Activated CD8-positive, alpha-beta T cell treated with anti-CD3 and anti-CD28 coated beads for 36 hours (primary cell): Measurements from ENCODE around the gene PREPL. TPM values are rescaled to one million over a fixed set of nuclear protein-coding genes. Genes with fewer than 3 reads are reported as not detected.

Experiments used
- ATAC-seq: fragments of 200-7000 bp; cut with Tn5 transposase; one replicate; pipeline ENCODE4 v1.10.0; 2021; ENCODE audit warnings: mild to moderate bottlenecking, moderate library complexity
- CTCF ChIA-PET: fragments of 350-600 bp; sonication (Branson Sonifier 250); formaldehyde crosslinking; loops from one replicate; lab custom pipeline; 2021; ENCODE audit warnings: antibody characterized with exemption; lab: Charles Lee
- POLR2A ChIA-PET: fragments of 350-600 bp; sonication (Branson Sonifier 250); formaldehyde crosslinking; loops from one replicate; lab custom pipeline; 2021; ENCODE audit warnings: antibody characterized with exemption; lab: Charles Lee
- DNase-seq: peaks from one replicate; pipeline ENCODE4 v3.0.0-alpha.2; 2020
- H3K27ac Mint-ChIP-seq: one replicate; pipeline ENCODE4 v1.8.0; 2021; ENCODE audit warnings: mild to moderate bottlenecking, mixed read lengths
- H3K27me3 Mint-ChIP-seq: one replicate; pipeline ENCODE4 v1.8.0; 2021; ENCODE audit warnings: mixed read lengths
- H3K36me3 Mint-ChIP-seq: one replicate; pipeline ENCODE4 v1.8.0; 2021; ENCODE audit warnings: low read depth, mixed read lengths
- H3K4me1 Mint-ChIP-seq: one replicate; pipeline ENCODE4 v1.8.0; 2021; ENCODE audit warnings: low read depth, mixed read lengths
- H3K4me3 Mint-ChIP-seq: one replicate; pipeline ENCODE4 v1.8.0; 2021; ENCODE audit warnings: mild to moderate bottlenecking, moderate library complexity, mixed read lengths
- H3K9me3 Mint-ChIP-seq: one replicate; pipeline ENCODE4 v1.8.0; 2021; ENCODE audit warnings: mixed read lengths
- intact Hi-C: fragments of 100-400 bp; cut with micrococcal nuclease; formaldehyde crosslinking; loops from one replicate; pipeline ENCODE4 v1.10.0; 2022
- total RNA-seq, 2 experiments: library from RNA; stranded (reverse); gene quantifications; one replicate each; pipeline ENCODE4 v1.2.3, GENCODE V29; 2021
- TF ChIP-seq, protein P1 (sequence below): fragments of 200-600 bp; IDR thresholded peaks from one replicate; pipeline ENCODE4 v1.8.0; 2022; ENCODE audit warnings: antibody characterized with exemption, mild to moderate bottlenecking

Gene PREPL
- total RNA-seq, 2 experiments from 2014 or later, result 25.0 to 25.2 TPM

DNA sequence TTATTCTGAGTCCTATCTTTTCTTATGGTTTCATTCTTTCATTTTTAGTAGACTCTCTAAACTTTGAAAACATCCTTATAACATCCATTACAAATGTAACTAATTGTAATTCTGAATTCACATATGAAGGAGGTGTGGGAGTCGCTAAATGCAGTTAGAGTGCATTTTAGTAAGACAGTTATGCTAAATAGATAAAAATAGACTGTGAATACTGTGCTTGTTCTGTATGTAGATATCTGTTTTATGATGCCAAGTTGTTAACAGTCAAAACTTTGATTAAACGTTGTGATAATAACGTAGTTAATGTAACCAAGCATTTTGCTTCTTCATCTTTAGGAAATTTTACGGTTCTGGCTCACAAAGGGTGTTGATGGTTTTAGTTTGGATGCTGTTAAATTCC, 61.7 kb downstream of the PREPL start:
- CTCF ChIA-PET, result no interaction called here
- POLR2A ChIA-PET, result no interaction called here
- intact Hi-C loops, result no loop called here

GRCh38 chr2:44297431-44297830, 63.9 kb downstream of the PREPL start:
- Mint-ChIP-seq H3K27ac (no peak overlapping the region), H3K9me3 (no peaks in the 10 kb centered on the region), H3K36me3 (no peaks in the 10 kb centered on the region), H3K4me3 (no peak overlapping the region), H3K27me3 (peaks cover 1% of the 10 kb centered on the region), H3K4me1 (peaks cover 8% of the 10 kb centered on the region)
- CTCF ChIA-PET, result interaction anchor here (2.9 kb wide), 1 partner anchor 210 kb away, joined by 18 read pairs; no protein-coding TSS in a partner anchor
- TF ChIP-seq, protein P1, sequence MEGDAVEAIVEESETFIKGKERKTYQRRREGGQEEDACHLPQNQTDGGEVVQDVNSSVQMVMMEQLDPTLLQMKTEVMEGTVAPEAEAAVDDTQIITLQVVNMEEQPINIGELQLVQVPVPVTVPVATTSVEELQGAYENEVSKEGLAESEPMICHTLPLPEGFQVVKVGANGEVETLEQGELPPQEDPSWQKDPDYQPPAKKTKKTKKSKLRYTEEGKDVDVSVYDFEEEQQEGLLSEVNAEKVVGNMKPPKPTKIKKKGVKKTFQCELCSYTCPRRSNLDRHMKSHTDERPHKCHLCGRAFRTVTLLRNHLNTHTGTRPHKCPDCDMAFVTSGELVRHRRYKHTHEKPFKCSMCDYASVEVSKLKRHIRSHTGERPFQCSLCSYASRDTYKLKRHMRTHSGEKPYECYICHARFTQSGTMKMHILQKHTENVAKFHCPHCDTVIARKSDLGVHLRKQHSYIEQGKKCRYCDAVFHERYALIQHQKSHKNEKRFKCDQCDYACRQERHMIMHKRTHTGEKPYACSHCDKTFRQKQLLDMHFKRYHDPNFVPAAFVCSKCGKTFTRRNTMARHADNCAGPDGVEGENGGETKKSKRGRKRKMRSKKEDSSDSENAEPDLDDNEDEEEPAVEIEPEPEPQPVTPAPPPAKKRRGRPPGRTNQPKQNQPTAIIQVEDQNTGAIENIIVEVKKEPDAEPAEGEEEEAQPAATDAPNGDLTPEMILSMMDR, result no peak
- intact Hi-C loops, result no loop called here
- DNase-seq (no peak), ATAC-seq (no peak)
- POLR2A ChIA-PET, result interaction anchor here (0.7 kb wide), 1 partner anchor 11 kb away, joined by 3 read pairs; no protein-coding TSS in a partner anchor

More for the DNA sequence above, 61.7 kb downstream of the PREPL start:
- no peak overlapping the region for H3K4me3 Mint-ChIP-seq
- TF ChIP-seq, protein P1, result no peak
- H3K9me3 Mint-ChIP-seq, result peaks cover 7% of the 10 kb centered on the region
- peaks cover 8% of the 10 kb centered on the region for H3K4me1 Mint-ChIP-seq
- H3K36me3 Mint-ChIP-seq, result no peaks in the 10 kb centered on the region
- ATAC-seq (no peak), DNase-seq (no peak)
- H3K27me3 Mint-ChIP-seq, result peaks cover 3% of the 10 kb centered on the region
- H3K27ac Mint-ChIP-seq, result no peak overlapping the region

DNA sequence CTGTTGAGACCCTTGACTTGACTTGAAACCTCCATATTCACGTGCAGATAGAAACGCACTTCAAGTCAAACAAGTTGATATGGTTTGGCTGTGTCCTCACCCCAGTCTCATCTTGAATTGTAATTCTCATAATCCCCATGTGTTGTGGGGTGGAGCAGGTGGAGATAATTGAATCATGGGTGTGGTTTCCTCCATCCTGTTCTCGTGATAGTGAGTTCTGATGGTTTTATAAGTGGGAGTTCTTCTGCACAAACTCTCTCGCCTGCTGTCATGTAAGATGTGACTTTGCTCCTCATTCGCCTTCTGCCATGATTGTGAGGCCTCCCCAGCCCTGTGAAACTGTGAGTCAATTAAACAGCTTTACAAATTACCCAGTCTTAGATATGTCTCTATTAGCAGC, 64.6 kb downstream of the PREPL start:
- Mint-ChIP-seq H3K27ac (no peak overlapping the region), H3K4me3 (no peak overlapping the region), H3K36me3 (no peaks in the 10 kb centered on the region), H3K4me1 (peaks cover 8% of the 10 kb centered on the region), H3K9me3 (no peaks in the 10 kb centered on the region), H3K27me3 (peaks cover 1% of the 10 kb centered on the region)
- intact Hi-C loops, result no loop called here
- ATAC-seq (no peak), DNase-seq (no peak)
- ChIA-PET POLR2A (interaction anchor here (0.7 kb wide), 1 partner anchor 12 kb away, joined by 3 read pairs; no protein-coding TSS in a partner anchor), CTCF (interaction anchor here (2.3 to 2.9 kb wide), 2 partner anchors 209 to 252 kb away, joined by 8 to 18 read pairs; no protein-coding TSS in a partner anchor)
- TF ChIP-seq, protein P1, result no peak

DNA sequence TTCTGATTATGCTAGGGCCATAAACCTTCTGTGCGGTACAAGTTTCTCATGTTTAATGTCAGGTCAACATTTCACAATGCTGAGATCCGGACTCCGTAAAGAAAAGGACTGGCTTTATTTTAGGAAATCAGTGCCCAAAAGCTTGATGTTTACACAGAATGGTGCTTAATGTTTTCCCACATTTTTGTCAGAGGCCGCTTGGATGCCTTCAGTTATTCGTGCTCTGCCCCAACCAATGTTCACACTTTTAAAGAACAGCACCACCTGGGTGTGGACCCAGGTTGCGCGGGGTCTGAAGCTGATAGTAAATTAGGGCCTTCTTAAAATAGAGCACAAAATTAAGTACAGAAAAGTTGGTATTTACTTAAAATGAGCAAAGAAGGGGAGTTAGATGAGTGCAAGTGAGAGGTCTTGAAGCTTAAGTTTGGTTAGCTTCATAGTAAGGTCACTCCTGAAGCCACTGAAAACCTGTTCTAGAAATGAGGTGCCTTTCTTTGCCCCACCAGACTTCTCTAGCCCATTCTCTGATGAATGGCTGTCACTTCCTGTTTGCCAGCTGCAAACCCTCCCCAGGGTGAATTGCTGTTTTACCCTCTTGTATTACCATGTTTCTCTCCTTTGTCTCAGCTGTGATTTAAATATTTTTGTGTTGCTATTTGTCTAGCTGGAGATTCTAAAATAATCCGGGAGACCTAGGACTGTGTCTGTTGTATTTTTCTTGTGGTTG, 65.5 kb downstream of the PREPL start:
- intact Hi-C loops, result no loop called here
- TF ChIP-seq, protein P1, result no peak
- Mint-ChIP-seq H3K27me3 (peaks cover 3% of the 10 kb centered on the region), H3K9me3 (no peaks in the 10 kb centered on the region), H3K4me3 (no peak overlapping the region), H3K4me1 (peaks cover 8% of the 10 kb centered on the region), H3K36me3 (no peaks in the 10 kb centered on the region), H3K27ac (no peak overlapping the region)
- ATAC-seq (no peak), DNase-seq (peak; percentile 36)
- ChIA-PET CTCF (interaction anchor here (0.9 to 2.9 kb wide), 9 partner anchors 33 to 253 kb away, joined by 3 to 18 read pairs (median 3); no protein-coding TSS in a partner anchor), POLR2A (no interaction called here)

GRCh38 chr2:44295113-44295512, 66.2 kb downstream of the PREPL start:
- ChIA-PET CTCF (interaction anchor here (0.9 to 2.9 kb wide), 9 partner anchors 34 to 252 kb away, joined by 3 to 18 read pairs (median 3); no protein-coding TSS in a partner anchor), POLR2A (no interaction called here)
- Mint-ChIP-seq H3K4me3 (no peak overlapping the region), H3K4me1 (peaks cover 8% of the 10 kb centered on the region), H3K27me3 (peaks cover 4% of the 10 kb centered on the region), H3K9me3 (no peaks in the 10 kb centered on the region), H3K27ac (no peak overlapping the region), H3K36me3 (no peaks in the 10 kb centered on the region)
- intact Hi-C loops, result no loop called here
- ATAC-seq (no peak), DNase-seq (no peak)
- TF ChIP-seq, protein P1, result no peak
